Myocyte (in vitro differentiated cells): ENCODE measurements around the gene IMMP2L. TPM values are rescaled to one million over a fixed set of nuclear protein-coding genes. Genes with fewer than 3 reads are reported as not detected.

Experiments used
- DNase-seq: peaks from one replicate; pipeline ENCODE4 v3.0.0-alpha.2; 2012; ENCODE audit warnings: low read depth
- total RNA-seq: library from RNA; depleted of rRNA; stranded (reverse); fragments of >200 nt; gene quantifications from 2 replicates; pipeline ENCODE4 v1.2.3, GENCODE V29; 2014

Gene IMMP2L
- total RNA-seq, 1 donor from 2014 or later, result 12.8 TPM

DNA sequence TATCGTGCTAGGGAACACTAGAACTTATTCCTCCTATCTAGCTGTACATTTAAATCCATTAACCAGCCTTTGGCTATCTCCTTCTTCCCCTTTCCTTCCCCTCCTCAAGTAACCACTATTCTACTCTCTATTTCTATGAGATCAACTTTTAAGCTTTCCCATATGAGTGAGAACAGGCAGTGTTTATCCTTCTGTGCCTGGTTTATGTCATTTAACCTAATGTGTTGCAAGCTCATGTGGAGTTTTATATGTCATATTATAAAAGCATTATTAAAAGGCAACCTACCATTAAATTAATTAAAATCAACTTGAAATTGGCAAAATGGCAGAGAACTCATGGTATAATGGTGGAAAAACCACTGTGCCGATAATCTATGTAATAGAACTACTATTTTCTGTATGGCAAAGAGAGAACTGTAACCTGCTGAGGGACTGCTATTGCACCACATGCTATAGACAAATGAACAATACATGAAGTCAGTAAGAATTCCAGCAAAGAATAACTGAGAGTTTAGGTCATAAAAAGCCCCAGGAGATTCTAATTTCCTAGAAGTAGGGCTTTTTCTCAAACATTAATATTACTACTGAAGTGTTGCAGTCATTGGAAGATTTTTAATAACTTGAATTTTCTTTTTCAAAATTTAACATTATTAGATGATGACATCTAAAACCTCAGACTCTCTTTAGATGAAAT, 389.6 kb downstream of the IMMP2L start:
- no peak for DNase-seq

- peak; percentile 40 for DNase-seq
These were observed 394.1 kb downstream of the IMMP2L start for GRCh38 chr7:111168182-111168581.

DNA sequence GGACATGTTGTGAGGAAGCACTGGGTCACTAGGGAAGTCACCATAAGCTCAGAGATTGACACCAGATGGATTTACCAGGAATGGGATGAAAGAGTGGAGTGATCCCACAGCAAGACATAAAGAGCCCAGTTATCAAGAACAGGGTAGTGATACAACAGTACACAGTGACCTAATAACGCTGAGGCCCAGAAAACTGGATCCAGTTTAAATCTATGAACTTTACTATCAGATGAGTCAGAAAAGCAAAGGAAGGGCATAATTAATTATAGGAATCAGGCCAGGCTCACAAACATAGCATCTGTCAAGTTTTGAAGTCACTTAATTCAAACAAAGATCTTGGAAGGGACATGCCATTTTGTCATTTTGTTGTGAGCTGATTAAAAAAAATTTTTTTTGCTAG, 397.9 kb downstream of the IMMP2L start:
- DNase-seq, result no peak

DNA sequence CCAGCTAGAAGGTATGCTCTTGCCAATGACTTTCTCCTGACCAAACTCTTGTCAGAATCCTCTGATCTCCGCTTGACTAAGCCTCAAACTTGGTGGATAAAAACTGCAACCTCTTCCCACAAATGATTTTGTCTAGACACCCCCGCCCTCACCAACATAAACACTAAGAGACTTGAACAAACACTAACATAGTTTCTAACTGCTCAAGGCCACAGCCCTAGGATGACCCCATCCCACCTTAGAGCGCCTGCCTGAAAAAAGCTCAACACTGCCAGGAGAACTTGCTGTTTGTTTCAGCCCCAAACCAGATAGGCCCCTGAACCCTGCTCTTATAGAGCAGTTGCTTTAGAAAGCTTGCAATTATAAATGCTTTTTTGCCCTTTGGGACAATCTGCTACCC, 399.6 kb downstream of the IMMP2L start:
- no peak for DNase-seq

GRCh38 chr7:111160297-111160696, 402.0 kb downstream of the IMMP2L start:
- no peak for DNase-seq

- peak; percentile 5 for DNase-seq
These were observed 402.9 kb downstream of the IMMP2L start for GRCh38 chr7:111159426-111159825.

DNA sequence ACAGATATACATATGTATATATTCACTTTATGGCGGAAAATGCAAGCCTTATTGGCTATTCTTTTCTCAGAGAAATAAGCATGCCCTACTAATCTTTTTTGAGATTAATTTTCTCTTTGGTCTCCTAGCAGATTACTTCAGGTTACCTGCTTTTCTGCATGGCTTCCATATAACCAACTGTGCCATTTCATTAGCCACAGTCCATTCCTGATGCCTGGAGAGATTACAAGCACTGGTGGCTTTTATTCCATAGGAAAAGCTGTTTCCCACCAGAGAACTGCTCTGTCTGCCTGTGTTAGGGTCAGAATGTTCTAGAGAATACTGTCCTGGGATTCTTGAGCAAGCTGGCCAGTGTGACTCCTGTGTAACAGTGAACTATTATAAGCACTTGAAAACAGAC, 411.6 kb downstream of the IMMP2L start:
- no peak for DNase-seq

DNA sequence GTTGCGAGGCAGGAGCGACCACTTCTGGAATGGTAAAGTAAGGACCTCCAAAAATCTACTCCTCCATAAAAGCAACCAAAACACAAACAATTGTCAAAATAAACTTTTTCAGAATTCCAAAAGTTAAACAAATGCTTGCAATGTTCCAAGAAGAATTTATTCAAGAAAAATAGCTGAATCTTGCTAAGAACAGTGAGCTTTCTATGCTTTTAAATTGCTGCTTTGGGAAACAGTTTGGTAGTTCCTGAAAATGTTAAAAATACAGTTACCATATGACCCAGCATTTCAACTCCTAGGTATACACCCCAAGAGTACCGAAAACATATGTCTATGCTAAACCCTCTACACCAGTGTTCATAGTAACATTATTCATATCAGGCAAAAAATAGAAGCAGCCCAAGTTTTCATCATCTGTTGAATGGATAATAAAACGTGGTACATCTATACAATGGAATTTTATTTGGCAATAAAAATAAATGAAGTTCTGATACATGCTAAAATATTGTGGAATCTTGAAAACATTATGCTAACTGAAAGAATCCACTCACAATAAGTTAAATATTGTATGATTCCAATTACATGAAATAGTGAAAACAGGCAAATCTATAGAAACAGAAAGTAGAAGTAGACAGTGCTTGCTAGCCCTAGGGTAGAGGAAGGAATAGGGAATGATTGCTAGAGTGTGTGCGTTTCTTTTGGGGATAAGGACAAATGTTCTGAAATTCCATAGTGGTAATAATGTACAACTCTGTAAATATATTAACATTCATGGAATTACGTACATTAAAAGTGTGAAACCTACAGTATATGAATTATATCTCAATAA, 414.4 kb downstream of the IMMP2L start:
- DNase-seq, result no peak

GRCh38 chr7:111146136-111146535, 416.2 kb downstream of the IMMP2L start:
- DNase-seq, result no peak

- no peak for DNase-seq
These were observed 416.8 kb downstream of the IMMP2L start for GRCh38 chr7:111145472-111145871.

GRCh38 chr7:111140091-111140865, 422.0 kb downstream of the IMMP2L start:
- no peak for DNase-seq

- DNase-seq, result no peak
These were observed 423.7 kb downstream of the IMMP2L start for GRCh38 chr7:111138586-111138985.

DNA sequence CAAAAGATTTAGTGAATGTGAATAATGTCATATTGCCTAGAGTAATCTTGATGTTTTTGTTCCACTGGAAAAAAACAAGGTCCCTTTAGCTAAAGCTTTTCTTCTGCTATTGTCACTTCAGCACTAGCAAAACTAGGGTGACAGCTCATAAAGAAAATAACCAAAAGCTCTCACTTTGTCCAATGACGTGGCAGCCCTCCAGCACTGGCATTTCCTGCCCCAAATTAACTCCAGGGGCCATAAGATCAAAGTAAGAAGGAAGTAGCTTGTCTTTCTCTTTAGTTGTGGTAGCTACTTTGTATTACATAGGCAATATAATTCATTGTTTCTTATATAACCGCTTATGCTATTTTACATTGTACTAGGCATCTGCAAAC, 424.1 kb downstream of the IMMP2L start:
- peak; percentile 34 for DNase-seq

- peak; percentile 22 for DNase-seq
These were observed 424.7 kb downstream of the IMMP2L start for GRCh38 chr7:111137296-111138192.

DNA sequence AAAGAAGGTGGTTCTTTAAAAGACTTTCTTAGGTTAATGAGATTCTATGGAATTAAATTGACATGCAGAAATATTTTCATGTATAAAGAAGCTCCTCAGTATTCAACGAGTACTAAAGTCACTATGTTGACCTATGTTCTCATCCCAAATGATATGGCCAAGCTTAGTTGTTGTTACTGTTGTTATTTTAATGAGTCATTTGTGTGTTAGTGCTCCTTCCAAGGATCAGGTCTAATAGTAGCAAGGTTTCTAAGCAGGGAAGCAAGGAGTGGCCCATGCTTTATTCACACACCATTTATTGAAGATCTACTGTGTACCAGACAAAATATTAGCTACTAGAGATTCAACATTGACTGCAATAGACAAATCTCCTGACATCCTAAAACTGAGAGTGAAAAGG, 429.5 kb downstream of the IMMP2L start:
- no peak for DNase-seq

GRCh38 chr7:111129435-111129834, 432.9 kb downstream of the IMMP2L start:
- DNase-seq, result no peak

- DNase-seq, result peak; percentile 42
These were observed 435.3 kb downstream of the IMMP2L start for GRCh38 chr7:111126987-111127386.

DNA sequence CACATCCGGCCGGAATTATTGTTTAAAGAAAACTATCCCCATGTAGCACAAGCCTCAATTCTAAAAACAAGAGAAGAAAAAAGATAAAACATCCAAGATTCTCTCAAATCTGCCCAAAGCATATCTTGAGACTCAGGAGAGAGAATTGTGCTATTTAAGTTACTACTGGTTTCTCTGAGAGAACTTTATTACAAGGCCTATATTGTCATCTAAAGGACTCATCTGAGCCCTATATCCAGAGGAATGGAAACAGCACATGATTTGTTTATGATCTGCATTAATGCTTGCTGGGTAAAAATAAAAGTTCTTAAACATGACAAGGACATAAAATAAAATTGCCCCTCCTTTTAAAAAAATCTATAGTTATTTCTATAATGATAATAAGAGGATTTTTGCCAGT, 446.3 kb downstream of the IMMP2L start:
- DNase-seq, result no peak

- peak; percentile 56 for DNase-seq
These were observed 448.9 kb downstream of the IMMP2L start for GRCh38 chr7:111113263-111114017.

GRCh38 chr7:111112439-111112838, 449.9 kb downstream of the IMMP2L start:
- peak; percentile 28 for DNase-seq
